ENCODE results near the gene SMIM35. TPM values are rescaled to one million over a fixed set of nuclear protein-coding genes. Genes with fewer than 3 reads are reported as not detected.
A peak's percentile ranks its signal among the peaks of the same experiment; 100 is the strongest.

The SMIM35 gene
- total RNA-seq, 1 experiment from 2014 or later, result not detected

DNA sequence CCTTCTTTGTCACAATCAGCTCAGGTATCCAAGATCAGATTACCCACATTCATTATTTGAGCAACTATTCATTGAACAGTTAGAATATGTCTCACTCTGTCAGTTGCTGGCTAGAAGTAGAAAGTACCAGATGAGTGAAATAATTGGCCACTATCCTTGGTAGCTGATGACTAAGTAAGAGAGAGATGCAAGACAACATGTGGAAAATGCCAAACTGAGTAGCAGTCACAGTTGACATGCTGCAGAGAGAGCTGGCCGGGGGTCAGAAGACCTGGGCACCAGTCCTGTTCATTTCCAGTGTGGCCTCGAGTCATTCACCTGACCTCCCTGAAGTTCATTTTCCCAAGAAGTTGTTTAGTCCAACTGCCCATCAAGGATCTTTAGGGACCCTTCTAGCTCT lies 22.5 kb upstream of the SMIM35 start:
- DNase-seq (ENCODE audit: low spot score), result no peak

DNA sequence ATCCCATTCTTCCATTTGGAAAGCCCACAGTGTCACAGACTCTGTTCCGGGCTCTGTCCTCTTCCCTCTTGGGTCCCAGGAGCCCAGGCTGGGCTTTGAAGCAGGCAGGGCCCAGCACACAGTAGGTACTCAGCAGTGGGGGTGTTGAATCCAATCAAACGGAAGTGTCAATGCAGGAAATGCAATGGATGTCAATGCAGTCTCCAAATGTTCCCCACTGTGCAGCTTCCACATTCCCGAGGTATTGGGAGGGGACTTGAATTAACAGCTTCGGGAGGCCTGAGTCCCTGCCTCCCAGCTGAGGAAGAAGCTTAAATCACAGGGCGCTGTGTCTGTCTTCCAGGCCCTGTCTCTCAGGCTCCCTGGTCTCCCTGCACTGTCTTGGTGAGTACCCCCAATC lies 21.8 kb upstream of the SMIM35 start:
- no peak for DNase-seq (ENCODE audit: low spot score)

DNA sequence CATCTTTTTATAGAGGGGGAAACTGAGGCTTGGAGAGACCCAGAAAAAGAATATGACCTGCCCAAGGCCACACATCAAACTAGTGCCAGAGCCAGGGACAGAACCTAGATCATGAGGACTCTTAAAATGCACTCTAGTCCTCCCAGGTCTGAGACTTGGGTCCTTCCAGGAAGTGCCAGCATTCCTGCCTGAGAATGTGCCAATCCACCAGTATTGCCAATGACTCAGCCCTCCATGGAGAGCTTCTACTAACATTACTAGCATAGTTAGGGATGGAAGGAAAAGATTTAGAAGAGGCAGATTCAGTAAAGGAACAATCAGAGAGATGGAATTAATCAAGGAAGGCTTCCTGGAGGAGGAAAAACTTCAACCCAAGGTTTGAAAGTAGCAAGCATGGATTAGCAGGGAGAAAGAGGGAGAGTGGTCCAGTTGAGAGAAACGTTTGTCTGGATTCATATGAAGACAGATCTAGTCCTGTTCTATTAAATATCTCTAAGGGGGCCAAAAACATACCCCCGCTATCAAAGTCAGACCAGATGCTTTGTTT lies 20.1 kb upstream of the SMIM35 start:
- peak; percentile 28 for DNase-seq (ENCODE audit: low spot score)

DNA sequence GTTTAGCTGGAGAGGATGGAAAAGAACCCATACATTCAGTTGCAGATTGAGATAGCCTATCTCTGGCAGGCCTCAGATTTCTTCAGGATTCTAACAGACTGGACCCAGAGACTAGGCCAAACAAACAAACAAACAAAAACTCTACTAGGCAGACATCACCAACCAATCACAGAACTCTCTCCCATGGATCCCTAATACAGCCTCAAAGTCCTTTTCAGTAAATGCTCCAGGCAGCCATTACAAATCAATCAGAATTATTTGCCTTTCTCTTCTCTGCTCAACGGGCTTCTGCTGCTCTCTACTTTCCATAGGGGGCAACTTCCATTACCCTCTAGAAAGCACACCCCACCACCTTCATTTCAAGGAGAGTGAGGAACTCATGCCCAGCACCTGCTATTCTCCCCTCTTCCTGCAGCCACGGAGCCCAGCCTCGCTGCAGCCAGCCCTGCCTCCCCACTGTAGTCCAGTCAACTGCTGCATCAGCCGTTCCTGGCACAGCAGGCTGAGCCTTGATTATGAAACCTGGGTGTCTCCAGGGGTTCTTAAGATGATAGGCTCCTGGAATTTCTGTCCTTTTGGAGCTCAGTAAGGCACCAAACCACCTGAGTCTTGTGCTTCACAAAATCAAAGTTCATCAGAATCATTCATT lies 19.0 kb upstream of the SMIM35 start:
- DNase-seq (ENCODE audit: low spot score), result no peak

DNA sequence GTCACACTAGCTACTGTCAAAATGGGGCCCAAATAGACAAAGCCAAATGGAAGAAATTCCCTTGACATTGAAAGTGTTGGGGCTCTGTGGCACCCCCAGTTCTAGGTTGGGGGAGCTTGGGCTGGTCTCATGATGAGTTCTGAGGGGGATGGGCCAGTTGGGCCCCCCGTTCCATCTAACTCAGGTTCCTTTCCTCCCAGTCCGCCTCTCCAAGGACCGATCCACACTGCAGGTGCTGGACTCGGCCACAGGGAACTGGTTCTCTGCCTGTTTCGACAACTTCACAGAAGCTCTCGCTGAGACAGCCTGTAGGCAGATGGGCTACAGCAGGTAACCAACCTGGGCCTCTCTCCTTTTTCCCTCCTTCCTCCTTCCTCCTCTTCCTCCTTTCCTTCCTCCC lies 17.7 kb upstream of the SMIM35 start:
- DNase-seq (ENCODE audit: low spot score), result no peak

DNA sequence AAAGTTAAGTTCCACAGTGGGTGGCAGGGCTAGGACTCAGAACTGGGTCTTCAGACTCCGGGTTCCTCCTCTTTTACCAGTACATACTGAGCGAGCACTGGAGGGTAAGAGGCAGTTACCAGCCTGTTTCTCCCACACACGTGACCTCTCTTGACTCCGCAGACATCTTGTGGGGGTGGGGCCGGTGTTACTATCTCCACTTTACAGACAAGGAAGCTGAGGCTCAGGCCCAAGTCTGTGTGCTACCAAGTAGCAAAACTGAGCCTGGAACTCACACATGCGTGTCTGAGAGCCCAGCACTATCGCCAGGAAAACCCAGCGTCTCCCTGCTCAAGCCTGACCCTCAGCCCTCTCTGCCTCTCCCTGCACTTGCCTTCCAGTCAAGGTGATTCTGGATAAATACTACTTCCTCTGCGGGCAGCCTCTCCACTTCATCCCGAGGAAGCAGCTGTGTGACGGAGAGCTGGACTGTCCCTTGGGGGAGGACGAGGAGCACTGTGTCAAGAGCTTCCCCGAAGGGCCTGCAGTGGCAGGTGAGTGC lies 16.0 kb upstream of the SMIM35 start:
- DNase-seq (ENCODE audit: low spot score), result no peak

DNA sequence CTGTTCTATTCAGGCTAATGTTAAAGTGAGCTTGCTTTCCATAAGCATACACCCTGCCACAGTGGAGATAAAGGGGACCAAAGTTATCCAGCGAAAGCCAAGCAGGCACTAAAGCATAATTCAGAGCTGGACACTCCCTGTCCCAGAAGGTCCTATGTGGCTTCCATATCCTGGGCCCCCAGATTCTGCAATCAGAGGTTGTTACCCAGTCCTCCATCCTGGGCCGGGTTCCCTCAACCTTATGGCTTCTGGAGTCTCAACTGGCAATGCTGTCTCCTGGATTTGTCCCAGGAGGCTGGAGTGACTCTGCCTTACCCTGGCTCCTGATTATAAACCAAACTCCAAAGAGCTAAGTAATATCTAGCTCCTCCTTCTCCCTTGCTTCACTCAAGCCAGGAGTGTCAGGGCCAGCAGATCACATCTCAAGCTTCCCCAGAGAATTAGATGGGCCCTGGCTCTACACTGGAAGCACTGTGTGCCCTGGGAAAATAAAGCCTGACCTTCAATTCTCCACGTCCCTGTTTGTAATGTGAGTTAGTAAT lies 14.0 kb upstream of the SMIM35 start:
- DNase-seq (ENCODE audit: low spot score), result no peak

DNA sequence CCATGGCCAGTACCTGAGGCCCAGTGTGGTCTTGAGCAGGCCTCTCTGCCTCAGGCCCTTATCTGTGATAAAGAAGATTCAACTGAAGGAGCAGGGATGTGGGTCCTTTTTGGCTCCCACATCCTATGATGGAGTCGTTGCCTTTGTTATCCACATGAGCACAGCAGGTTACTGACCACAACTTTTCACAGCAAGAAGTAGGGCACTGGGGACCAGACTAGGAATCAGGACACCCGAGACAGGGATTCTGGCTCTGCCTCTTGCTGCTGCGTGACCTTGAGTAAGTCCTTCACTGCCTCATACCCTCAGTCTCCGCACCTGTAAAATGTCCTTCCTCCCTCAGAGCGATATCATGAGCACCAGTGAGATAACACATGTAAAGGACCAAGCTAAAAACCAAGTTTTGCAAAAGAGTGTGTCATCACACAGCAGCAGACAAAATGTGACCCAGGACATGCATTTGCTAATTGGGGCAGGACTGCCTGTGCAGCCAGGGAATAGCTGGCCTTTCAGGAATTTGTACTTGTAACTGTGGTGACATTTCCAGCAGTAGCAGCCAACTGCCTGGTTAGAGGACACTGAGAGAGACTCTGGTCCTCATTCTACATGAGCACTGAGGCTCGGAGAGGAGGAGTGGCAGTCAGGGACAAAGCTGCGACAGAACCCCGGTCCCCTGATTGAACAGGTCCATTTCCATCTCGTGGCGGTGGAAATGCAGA lies 13.2 kb upstream of the SMIM35 start:
- DNase-seq (ENCODE audit: low spot score), result no peak

DNA sequence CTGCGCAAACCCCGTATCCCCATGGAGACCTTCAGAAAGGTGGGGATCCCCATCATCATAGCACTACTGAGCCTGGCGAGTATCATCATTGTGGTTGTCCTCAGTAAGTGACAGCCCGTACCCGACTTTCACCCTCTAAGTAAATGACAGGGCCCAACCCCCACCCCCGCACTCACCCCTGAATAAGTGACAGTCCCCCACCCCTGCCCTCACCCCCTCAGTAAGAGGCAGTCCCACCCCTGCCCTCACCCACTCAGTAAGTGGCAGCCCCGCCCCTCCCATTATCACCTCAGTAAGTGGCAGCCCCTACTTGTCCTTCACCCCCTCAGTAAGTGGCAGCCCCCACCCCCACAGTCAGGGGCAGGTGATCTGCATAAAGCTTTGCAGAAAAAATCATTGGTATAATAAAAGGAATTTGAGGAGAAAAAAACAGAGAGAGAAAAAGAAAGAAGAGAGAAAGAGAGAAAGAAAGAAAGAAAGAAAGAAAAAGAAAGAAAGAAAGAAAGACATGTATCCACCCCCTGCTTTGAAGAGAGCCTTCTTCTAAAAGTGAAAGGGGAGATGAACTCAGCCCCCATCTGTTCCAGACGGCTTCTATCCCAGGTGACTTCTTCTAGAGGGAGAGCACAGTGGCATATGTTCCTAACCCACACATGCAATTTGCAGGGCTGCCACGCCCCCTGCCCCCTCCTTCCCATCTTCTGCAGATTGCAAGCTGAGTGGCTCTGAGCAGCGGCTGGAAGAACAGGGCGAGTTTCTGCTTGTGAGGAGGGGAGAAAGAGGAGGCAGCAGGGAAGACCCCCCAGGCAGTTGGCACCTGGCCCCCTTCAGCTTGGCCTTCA lies 12.5 kb upstream of the SMIM35 start:
- DNase-seq (ENCODE audit: low spot score), result no peak

DNA sequence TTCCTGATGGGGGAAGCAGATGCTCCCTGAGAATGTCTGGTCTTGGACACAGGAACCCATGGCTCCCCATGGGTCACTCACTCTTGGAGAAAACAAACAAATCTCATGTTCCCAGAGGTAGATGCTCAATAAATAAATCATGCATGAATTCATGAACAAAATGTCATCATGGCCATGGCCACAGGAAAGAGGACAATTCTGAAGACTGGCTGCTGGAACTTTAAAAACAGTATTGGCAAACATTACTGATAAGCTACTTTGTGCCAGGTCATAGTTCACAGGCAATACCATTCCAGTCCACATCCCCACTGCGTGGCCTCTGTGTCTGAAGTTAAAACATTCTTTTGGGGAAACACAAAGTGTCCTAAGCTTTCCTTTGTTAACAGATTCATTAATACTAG lies 9.2 kb upstream of the SMIM35 start:
- DNase-seq (ENCODE audit: low spot score), result no peak

DNA sequence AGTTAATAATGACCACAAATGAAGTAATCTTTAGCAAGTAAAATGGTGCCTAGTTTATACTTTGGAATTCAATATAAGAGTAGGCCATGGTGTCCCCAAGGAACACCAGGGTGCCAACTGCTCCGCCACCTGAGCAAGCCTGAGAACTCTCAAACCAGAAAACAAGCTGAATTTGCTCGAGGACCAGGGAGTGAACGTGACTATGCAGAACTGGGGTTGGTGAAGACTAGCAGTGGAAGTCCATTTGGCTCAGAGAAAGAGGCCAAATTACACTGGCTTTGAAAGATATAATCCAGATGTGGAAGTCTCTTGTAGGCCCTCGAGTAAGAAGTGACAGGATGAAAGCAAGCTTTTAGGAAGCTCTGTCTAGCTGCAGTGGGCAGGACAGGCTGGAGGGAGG lies 8.7 kb upstream of the SMIM35 start:
- DNase-seq (ENCODE audit: low spot score), result no peak

DNA sequence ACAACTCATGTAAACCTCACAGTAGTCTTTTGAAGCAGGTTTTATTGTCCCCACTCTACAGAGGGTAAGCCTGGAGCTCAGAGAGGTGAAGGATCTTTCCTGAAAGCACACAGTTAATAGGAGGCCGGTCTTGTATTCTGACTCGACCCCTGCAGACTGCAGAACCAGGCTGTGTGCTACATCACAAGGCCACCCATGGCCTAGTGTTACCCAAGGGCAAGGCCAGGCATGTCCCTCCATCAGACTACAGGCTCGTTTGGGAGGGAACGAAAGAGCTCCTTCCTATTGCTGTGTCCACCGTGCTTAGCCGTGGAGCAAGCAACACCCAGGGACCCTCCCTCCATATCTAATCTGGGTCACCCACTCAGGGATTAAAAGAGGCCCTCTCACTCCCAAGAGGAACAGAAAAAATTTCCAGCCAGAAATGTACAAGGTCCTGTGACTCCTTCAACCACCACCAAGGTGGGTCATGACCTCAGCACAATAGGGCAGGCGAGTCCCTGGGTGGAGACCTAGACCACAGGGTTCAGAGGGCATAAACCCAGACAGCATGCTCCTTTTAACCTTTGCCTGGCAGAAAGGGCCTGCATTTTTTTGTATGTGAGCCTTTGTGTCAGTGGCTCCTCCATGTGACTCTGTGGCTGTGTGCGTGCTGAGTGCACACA lies 6.3 kb upstream of the SMIM35 start:
- no peak for DNase-seq (ENCODE audit: low spot score)

DNA sequence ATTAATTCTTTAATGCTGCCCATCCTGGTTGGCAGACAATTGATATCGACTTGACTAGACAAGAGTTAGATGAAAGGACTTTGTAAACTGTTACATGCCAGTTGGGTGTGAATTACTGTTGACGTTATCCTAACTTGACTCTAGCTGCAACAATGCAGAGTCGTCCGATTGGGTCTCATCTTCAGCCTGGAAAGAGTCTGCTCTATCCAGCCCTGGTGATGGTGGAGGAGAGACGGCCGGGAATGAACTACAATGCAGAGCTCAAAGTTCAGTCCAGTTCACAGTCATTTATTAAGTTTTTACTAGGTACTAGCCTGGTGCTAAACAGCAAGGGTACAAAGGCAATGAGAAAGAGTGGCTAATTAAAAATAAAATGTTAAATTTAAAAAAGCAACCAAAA lies 4.9 kb upstream of the SMIM35 start:
- no peak for DNase-seq (ENCODE audit: low spot score)

DNA sequence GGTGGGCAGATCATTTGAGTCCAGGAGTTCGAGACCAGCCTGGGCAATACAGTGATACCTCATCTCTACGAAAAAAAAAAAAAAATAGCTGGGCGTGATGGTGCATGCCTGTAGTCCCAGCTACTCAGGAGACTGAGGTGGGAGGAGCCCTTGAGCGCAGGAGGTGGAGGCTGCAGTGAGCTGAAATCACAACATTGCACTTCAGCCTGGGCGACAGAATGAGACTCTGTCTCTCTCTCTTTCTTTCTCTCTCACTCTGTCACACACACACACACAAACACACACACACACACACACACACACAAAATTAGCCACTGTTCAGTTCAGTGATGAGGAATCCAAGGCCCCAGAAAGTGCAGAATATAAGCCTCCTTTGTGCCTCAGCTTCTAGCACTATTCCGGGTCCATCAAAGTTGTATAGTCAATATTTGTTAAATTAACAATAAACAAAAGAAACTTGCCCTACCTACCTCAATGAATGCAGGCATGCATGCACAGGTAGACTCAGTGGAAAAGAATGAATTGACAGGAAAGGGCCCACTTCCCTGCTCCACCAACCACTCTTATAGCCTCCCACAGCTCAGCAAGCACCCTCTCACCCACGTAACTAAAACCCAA lies 3.9 kb upstream of the SMIM35 start:
- no peak for DNase-seq (ENCODE audit: low spot score)

DNA sequence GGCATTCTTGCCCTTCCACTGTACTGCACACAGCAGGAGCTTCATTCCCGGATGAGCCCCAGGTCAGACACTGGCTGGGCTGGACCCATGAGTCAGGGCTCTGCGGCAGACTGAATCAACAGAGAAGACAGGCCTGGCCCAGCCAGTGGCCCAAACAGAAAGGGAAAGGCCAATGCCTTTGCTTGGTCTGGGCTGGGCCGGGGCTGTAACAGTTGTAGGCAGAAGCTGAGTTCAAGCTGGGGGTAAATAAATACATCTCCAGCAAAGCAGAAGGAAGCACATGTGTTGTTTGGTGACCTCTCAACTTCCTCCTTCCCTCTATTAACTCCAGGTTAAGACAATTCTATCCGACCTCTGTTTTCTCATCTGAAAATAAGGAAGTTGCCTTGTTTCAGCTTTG lies 1.8 kb upstream of the SMIM35 start:
- DNase-seq (ENCODE audit: low spot score), result no peak

DNA sequence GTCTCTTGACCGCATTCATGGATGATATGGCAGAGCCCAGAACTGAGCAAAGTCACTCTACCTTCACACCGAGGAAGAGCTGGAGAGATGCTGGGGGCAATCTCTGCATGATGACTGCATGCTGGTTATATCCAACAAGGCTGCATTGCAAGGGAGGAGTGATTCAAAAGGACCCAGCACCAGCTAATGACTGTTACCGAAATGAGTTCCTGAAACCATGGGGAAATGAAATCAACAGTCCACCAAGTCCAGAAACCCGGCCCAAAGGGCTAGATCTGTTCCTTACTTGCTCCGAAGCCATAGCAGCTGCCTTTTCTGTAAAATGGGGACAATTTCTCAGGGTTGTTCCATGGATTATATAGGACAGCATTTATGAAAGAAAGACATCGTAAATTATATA lies 1.2 kb upstream of the SMIM35 start:
- DNase-seq (ENCODE audit: low spot score), result no peak

DNA sequence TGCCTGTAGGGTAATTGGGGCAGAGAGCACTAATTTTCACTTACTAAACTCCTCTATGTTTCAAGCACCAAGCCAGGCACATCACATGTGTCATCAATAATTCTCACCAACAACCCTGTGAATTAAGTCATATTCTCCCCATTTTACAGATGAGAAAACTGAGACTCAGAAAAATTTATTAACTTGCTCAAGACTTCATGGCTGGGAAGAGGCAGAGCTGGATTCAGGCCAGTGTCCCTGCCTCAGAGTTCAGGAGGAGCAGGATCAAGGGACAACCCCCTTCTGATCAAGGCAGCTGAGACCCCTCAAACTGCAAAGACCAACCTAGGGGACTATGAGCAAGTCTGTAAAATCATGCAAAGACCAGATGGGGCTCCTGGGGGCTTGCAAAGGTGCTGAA lies 2.1 kb downstream of the SMIM35 start:
- no peak for DNase-seq (ENCODE audit: low spot score)

DNA sequence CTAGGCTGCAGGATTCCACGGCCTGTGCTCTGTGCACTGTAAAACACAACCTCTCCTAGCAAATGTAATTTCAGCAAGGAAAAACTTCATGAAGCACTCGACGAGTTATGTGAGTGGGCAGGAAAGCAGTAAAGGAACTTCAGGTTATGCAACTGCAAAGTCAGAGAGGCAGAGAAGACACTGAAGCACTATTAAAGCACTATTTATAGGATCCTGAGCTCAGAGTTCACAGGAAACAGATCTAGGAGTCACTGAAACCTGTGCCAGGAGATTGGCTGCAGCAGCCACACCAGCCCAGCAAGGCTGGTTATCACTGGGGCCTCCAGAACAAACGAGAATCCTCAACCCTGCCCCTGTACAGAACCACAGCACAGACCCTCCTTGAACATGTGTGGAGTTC lies 2.5 kb downstream of the SMIM35 start:
- DNase-seq (ENCODE audit: low spot score), result no peak

DNA sequence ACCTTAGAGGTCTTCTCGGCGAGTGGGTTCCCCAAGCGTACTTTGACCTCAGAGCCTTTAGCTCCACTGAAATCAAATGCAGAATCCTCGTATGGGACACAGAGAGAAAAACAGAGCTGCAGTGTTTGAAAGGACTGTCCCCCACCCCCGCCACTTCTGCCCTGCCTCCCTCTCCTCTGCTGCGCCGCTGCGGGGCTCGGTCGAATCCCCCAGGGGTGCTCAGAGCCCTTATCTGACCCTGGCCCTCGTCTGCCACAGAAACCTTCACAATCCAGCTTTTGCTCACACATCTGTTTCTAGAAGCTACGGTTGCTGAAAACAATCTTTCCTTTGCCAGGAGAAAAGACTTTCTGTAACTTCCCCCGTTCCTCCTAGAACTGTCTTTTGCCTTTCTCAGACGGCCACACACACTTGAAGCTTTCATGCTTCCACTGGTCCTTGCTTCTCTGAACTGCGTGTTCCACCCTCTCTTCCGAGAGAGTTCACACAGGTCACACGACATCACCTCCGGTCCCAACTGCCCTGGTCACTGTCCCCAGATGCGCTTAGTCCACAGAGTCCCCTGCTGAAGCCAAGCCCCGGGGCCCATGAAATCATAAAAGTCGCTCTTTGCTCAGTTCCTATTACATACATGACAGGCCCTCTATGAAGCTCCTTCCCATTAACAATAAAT lies 3.7 kb downstream of the SMIM35 start:
- DNase-seq (ENCODE audit: low spot score), result no peak

DNA sequence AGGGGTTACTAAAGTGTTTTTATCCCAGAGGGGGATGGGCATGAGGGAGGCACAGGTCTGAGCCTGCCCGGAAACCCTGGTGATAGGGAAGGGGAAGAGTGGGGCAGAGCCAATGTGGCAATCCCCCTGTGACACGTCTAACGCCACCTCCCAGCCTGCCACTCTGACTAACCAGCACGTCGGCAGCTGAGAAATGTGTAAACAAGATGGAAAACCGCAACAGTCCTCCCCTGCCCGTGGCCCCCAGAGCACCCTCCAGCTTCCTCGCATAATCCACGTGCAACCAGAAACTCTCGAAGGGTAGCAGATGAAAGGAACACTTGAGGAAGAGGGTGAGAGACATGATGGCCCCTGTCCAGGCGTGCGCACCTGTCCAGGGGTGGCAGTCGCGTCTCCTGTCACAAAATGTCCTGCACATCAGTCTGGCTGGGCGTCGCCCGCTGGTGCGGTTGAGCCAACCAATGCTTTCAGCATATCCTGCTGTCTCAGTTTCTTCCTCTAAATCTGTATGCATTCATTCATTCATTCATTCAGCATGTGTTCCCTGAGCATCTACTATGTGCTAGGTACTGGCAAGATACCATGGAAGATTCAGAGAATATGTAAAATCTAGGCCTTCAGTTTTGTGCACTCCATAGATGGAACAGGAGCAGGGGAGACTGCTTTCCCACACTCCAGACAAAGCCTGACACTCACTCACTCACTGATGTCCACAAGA lies 5.4 kb downstream of the SMIM35 start:
- DNase-seq (ENCODE audit: low spot score), result peak; percentile 41

All from H4 (cell line).